AML-193 (cell line): ENCODE results near the gene RGMA.
"Not testable (repeated sequence)": the region's sequence is repeated elsewhere in the genome, so short reads cannot be mapped to it uniquely, and the experiment has no call there.

Experiments
- DNase-seq, 2 experiments: peaks; one replicate each; lab custom pipeline; 2025; lab: John Stamatoyannopoulos, UW

The RGMA gene

GRCh38 chr15:93066834-93067648 lies 22.0 kb downstream of the RGMA start:
- no peak for DNase-seq

DNA sequence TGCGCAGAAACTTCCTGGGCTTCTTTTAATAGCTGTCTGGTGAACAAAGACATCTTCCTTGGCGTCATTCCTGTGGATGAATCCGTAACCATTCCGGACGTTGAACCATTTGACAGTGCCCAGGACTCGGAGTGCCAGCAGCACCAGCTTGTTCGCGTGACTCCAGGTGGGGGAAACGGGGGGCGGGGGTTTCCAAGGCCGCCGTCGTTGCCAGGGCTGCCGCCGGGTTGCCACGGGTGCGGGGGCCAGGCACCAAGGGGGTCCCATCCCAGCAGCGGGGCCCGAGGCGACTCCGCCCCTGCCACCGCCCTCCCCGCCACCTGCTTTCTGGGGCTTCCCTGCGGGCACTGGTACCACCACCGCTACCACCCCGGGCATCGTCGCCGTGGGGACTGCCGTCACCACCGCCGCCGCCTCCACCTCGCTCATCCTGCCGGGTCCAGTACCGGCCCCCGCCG lies 22.8 kb downstream of the RGMA start:
- no peak for DNase-seq

DNA sequence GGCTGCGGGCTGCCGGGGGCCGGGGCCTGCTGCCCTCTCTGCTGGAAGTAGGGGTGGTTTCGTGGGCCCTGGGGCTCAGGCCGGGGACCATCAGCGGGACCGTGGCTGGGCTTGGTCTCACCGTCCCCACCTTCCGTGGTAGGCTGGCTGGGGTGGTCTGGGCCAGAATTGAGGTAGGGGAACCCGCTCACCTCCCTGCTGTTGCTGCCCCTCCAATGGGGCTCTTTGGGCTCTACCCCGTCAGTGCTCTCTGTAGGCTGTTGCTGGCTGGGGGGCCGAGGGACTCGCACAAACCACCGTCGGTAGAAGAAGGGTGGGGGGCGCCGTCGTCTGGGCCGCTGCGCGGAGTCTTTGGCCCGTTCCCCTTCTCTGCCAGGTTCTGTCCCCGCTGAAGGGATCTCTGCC lies 23.4 kb downstream of the RGMA start:
- no peak for DNase-seq

DNA sequence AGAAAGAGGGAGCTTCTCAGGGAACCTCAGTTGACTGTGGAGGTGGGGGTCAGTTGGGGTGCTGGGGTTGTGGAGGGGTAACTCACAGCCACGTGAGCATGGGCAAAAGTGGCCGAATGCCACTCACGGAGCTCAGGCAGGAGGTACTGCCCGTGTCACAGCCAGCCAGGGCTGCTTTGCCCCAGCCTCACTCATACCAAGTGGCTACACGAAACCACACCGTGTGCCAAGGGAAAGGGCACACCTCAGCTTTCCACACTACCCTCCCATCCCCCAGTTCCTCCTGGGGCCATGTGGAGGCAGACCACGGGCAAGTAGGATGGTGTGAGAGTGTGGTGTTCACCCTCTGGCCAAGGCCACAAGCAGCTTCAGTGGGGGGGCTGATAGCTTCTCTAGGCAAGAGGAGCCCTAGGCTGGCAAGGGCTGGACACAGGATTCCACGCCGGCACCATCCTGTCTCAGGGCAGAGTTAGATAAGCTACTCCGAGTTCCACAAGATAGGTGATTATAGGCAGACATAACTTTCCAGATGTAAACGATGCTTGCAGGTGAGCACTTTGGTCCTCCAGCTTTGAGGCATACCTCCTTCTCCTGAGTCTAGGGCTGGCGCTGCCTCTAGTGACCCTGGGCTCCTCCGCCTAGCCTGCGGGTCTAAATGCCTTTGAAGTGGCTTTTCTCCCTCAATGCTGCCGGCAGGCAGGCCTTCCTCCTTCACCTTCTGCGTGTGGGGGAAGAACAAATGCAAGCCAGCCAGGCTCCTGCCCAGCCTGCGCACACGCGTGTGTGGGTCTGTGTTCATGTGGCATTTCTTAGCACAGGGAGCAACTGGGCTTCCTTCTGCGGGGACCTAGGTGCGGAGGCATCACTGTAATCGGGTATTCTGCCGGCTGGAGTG lies 25.0 kb downstream of the RGMA start:
- no peak for DNase-seq

- no peak for DNase-seq
These were observed 25.7 kb downstream of the RGMA start for GRCh38 chr15:93063262-93063671.

DNA sequence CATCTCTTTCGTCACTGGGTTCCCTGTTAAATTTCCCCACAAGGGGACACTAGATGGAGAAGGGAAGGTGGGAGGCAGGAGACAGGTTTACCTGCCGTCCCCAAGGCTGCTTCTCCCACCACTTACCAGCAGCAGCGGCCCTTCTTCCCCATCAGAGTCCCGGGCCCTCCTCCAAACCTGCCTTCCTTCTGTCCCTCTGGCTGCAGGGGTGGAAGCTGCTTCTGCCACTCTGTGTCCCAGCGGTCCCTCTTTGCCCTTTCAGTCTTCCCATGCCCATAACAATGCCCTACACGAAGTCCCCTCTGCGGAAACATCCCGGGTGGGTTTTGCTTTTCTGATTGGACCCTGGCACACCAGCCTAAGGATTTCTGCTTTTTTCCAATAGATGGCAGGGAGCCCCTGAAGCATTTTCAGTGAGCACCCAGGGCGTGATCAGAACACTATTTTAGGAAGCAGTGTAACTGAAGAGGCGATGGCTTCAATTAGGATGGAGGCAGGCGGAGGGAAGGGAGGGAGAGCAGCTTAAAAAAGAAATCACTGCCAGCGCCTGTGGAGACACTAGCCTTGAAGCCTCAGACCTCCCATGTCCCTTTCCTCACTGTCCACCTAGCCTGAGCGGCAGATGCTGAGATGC lies 26.3 kb downstream of the RGMA start:
- not testable (repeated sequence) for DNase-seq

DNA sequence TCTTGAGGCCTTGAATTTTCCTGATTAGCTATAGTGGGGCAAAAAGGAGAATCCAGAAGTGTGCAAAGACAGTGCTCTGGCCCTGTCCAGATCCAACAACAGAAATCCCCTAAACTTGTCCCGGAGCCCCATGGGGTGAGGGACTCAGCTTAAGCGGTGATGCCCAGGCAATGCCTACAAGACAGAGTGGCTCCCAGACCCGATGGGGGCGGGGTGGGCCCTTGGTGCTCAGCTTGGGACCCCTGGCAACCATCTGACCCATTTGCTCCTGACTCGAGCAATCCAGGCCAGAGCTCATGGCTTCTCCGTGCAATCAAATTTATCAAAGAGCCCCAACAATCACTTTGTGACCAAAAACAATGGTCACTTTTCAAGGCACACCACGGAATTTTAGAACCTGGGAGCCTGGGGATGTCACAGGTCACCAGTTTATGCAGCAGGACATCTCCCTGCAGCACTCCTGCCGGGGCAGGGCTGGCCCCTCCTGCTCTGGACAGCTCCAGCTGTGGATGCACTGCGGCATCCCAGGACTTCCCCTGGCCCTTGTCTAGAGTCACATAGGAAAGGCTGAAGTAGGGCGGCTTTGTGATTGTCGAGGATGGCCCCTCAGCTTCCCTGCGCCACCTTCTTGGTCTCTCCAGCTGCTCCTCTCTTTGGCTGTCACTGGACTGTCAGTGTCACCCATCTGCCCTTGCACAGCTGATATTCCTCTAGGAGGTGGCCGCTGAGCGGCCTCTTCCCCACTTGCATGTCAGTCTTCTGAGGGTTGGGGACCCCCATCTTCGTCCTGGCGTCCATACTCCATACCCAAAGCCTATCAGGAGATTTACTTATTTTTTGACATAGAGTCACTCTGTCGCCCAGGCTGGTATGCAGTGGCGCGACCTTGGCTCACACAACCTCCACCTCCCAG lies 28.4 kb downstream of the RGMA start:
- no peak for DNase-seq

GRCh38 chr15:93059442-93059841 lies 29.6 kb downstream of the RGMA start:
- DNase-seq = no peak

DNA sequence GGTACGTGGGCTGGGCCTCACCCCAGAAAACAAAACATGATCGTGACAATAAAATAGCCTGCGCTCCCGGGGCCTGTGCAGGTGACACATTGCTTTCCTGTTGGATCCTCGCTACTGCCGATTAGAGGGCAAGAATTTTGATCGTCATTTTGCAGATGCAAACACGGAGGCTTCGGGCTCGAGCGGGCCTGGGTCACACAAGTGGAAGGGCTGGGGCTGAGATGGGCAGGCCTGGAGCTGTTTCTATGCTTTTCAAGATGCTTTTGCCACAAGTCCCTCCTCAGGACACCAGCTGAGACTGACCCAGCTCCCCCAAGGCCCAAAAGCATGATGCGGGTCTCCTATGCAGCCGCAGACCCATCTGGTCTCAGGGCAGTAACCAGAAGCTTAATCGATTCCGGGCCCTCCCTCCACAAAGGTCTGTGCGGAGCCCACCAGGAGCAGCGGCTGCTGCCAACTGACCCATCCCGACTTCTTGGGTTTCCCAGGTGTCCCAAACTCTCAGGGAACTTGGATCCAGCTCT lies 30.0 kb downstream of the RGMA start:
- no peak for DNase-seq

DNA sequence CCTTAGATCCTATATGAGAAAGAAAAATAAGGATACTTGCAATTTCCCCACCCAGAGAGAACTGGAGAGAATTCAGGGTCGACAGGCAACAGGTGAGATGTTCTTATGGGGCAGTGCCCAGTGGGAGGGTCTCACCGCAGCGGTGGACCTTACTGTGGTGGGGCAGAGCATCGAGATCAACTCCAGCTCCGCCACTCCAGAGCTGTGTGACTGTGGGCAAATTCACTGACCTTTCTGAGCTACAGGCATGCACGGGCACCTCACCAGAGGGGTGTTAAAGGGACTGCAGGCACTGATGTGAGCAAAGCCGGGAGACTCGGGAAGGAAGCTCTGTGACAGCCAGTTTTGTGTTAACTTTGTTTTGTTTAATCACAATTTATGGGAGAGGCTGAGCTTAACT lies 30.9 kb downstream of the RGMA start:
- DNase-seq = no peak

GRCh38 chr15:93057618-93058017 lies 31.4 kb downstream of the RGMA start:
- DNase-seq = no peak

DNA sequence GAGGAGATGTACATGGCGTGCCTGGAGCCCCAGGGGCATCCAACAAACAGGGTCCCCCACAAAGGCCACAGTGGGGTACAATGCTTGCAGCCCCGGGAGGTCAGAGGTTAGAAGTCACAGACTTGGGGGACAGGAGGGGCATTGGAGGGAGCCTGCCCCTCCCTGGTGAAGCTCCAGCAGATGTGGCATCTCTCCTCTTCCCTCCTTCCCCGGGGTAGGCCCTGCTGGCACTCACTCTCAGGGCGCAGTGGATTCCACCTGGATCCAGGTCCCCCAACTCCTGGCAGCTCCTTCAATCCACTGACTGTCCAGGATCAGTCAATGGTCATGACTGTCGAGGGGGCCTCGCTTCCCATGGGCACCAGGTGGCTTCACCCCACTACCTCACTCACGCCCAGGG lies 32.2 kb downstream of the RGMA start:
- DNase-seq = no peak

DNA sequence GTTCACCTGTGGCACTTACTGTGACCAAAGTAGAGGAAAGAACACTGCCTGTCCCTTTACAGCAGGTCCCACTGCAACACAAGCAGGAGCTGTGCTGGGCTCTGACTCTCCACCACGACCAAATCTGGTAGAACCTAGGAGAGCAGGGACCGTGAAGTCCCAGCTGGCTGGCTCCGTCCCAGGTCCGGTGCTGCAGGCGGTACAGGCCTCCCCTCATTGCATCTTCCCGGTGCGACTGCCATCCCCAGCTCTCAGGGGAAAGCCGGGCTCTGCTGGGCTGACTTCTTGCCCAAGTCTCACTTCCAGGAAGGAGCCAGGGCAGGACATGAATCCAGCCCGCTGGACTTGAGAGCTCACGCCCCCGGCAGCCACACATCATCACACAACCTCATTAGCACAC lies 33.8 kb downstream of the RGMA start:
- DNase-seq = no peak

GRCh38 chr15:93052090-93052879 lies 36.7 kb downstream of the RGMA start:
- DNase-seq = no peak

- DNase-seq = no peak
These were observed 37.5 kb downstream of the RGMA start for GRCh38 chr15:93051236-93052089.

- no peak for DNase-seq
These were observed 38.4 kb downstream of the RGMA start for GRCh38 chr15:93050648-93051047.

- DNase-seq = no peak
These were observed 39.0 kb downstream of the RGMA start for GRCh38 chr15:93049914-93050578.

DNA sequence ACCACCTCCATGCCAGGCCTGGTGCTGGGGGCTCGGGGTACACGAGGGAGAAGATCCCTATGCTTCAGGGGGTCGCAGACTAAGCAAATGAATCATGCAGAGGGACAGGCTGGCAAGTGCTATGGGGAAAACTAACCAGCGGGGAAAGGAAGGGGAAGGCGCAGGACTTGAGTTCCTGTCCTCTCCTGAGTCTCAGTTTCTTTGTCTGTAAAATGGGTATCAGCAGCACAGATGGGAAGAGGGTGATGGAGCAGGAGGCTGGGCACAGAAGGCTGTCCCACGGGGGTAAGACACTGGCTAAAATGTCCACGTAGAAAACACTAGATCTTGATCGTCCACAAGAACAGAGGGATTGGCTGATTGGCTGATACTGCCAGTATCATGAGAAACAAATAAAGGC lies 39.8 kb downstream of the RGMA start:
- no peak for DNase-seq

- DNase-seq = no peak
These were observed 40.3 kb downstream of the RGMA start for GRCh38 chr15:93048759-93049161.
